H1 (cell line): ENCODE measurements around the gene AHNAK2. TPM values are rescaled to one million over a fixed set of nuclear protein-coding genes. Genes with fewer than 3 reads are reported as not detected.

ENCODE experiments used
- HDAC2 ChIP-seq, 2 experiments: fragments of 300-600 bp in 1 of 2; sonication (generic) in 1 of 2; IDR thresholded peaks; 2 replicates each; pipeline ENCODE4 v1.6.1; 2011 to 2012; ENCODE audit warnings: low read depth in 2 of 2, low read length in 2 of 2, mild to moderate bottlenecking in 2 of 2, moderate library complexity in 2 of 2, borderline replicate concordance in 1 of 2, inconsistent platforms in 1 of 2
- SP1 ChIP-seq: IDR thresholded peaks from 2 replicates; pipeline ENCODE4 v1.6.1; 2011; ENCODE audit warnings: low read depth, low read length
- SP2 ChIP-seq: IDR thresholded peaks from 2 replicates; pipeline ENCODE4 v1.6.1; 2012; ENCODE audit warnings: mild to moderate bottlenecking, low read length, inconsistent platforms
- polyA plus RNA-seq, 7 experiments: library from polyadenylated mRNA; depleted of rRNA in 3 of 7; stranded (reverse) in 5 of 7; unstranded in 2 of 7; fragments of >200 nt in 5 of 7; fragments of 200-250 nt in 2 of 7; gene quantifications; 1 replicate in 5 of 7; 2 replicates in 1 of 7; 4 replicates in 1 of 7; pipeline versions ENCODE4 v1.2.1 to v1.2.3, GENCODE V29; 2011 to 2013; ENCODE audit warnings: missing spikeins in 2 of 7, mixed read lengths in 2 of 7
- total RNA-seq: library from RNA; stranded (reverse); fragmentation: NEBNext Ultra II Directional; extraction: Animal tissue kit (Norgen Biotek cat#: 25700); gene quantifications from 2 replicates; pipeline ENCODE4 v1.2.1, GENCODE V29; 2021

AHNAK2 gene
- total and polyA plus RNA-seq, 2 of the 8 experiments (the other 6 are each of a cell fraction or from before 2014, with no cell fraction given) = 0.95 to 2.0 TPM

DNA sequence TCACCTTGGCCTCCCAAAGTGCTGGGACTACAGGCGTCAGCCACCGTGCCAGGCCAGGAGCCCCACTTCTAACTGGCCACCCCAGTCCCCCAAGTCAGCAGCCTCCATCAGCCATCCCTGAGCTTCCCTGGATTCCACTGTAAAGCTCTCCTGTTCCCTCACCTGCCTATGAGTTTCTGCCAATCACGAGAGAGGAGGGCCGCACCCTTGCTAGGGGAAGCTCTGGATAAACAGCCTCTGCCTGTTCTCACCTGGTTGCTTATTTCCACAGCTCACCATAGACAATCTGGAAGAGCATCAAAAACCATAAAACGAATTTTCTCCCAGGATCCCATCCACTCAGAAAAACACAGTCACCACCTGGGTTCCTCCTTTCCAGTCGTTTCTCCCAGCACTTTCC, 37.7 kb upstream of the AHNAK2 start (continued):
- TF ChIP-seq SP2 = no peak
- no peak for TF ChIP-seq SP1
- TF ChIP-seq HDAC2 (IDR thresholded peaks at IDR 0.05; ENCODE audit: borderline replicate concordance in 1 of 2, low read depth in 2 of 2, low read length in 2 of 2) = no peak
- TF ChIP-seq, all 59 proteins: peak for 0
